Measurements from ENCODE around the gene S100A5. TPM values are rescaled to one million over a fixed set of nuclear protein-coding genes. Genes with fewer than 3 reads are reported as not detected.
A peak's percentile ranks its signal among the peaks of the same experiment; 100 is the strongest.

The S100A5 gene
- total RNA-seq, 4 donors from 2014 or later, result 0.98 TPM; not detected in 3

DNA sequence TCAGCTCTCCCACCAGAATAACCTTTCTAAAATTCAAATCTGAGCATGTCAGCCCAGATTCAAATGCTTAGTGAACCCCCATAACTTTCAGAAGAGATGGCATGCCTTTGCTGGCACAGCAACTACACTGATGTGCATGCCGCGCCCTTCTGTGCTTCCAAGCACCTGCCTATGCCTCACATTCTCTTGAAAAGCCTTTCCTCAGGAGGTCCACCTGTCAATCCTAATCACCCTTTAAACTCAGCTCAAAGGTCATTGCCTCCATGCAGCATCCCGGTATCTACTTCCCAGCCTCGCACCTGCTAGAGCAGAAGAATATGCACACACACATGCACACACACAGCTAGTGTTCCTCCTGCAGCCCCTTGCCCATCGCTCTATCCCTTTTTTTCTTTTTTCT, 30.1 kb upstream of the S100A5 start:
- no peaks in the 10 kb centered on the region for H3K9me3 ChIP-seq
- no peaks in the 10 kb centered on the region for H3K36me3 ChIP-seq
- no peak overlapping the region for H3K4me3 ChIP-seq
- no peak for DNase-seq (ENCODE audit: extremely low spot score)
- intact Hi-C loops (cut with DNase I), result loop anchor here (5.0 to 10.0 kb wide), 3 partner anchors 46 to 176 kb away; partner anchors contain the start of genes S100A14 and SNAPIN
- TF ChIP-seq EP300 (IDR thresholded peaks at IDR 0.05) (no peak), POLR2A (IDR thresholded peaks at IDR 0.05; ENCODE audit: low read depth) (no peak), POLR2AphosphoS5 (IDR thresholded peaks at IDR 0.05) (no peak)
- TF ChIP-seq, protein P1, sequence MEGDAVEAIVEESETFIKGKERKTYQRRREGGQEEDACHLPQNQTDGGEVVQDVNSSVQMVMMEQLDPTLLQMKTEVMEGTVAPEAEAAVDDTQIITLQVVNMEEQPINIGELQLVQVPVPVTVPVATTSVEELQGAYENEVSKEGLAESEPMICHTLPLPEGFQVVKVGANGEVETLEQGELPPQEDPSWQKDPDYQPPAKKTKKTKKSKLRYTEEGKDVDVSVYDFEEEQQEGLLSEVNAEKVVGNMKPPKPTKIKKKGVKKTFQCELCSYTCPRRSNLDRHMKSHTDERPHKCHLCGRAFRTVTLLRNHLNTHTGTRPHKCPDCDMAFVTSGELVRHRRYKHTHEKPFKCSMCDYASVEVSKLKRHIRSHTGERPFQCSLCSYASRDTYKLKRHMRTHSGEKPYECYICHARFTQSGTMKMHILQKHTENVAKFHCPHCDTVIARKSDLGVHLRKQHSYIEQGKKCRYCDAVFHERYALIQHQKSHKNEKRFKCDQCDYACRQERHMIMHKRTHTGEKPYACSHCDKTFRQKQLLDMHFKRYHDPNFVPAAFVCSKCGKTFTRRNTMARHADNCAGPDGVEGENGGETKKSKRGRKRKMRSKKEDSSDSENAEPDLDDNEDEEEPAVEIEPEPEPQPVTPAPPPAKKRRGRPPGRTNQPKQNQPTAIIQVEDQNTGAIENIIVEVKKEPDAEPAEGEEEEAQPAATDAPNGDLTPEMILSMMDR (IDR thresholded peaks at IDR 0.05), result no peak
- no peaks in the 10 kb centered on the region for H3K27me3 ChIP-seq
- peaks cover 38 to 46% (median 42%) of the 10 kb centered on the region in 4 donors for H3K4me1 ChIP-seq
- no peak overlapping the region for H3K27ac ChIP-seq (replicated peaks in 1 of 4)
- WGBS, result 92% methylated on average over 5 of the region's 5 CpGs

DNA sequence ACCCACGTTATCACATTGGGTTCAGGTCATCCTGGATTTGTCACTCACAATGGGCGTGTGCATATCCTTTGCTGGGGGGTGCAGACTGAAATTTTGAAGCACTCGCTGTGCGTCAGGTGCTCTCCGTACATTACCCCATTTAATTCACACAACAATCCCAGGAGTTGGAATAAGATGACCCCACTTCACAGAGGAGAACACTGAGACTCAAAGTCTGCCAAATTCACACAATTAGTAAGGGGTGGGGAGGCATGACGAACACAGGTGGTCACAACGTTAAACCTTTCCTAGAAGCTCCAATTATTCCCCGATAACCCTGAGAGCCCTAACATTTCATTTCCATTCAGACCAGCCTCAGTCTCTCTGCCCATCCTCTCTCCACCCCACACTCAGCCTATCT, 28.7 kb upstream of the S100A5 start:
- intact Hi-C loops (cut with DNase I), result loop anchor here (2.0 kb wide), 1 partner anchor 59 kb away; no protein-coding TSS in a partner anchor
- DNase-seq (ENCODE audit: extremely low spot score), result no peak
- no peaks in the 10 kb centered on the region for H3K9me3 ChIP-seq
- WGBS, result 87% methylated on average over 8 of the region's 8 CpGs
- no peak overlapping the region for H3K27ac ChIP-seq (replicated peaks in 1 of 4)
- no peak for TF ChIP-seq POLR2A (IDR thresholded peaks at IDR 0.05; ENCODE audit: low read depth)
- TF ChIP-seq, protein P1 (IDR thresholded peaks at IDR 0.05), result no peak
- TF ChIP-seq POLR2AphosphoS5 (IDR thresholded peaks at IDR 0.05), result no peak
- no peak for TF ChIP-seq EP300 (IDR thresholded peaks at IDR 0.05)
- H3K4me1 ChIP-seq, result peaks cover 47 to 58% (median 53%) of the 10 kb centered on the region in 4 donors
- H3K36me3 ChIP-seq, result no peaks in the 10 kb centered on the region
- no peak overlapping the region for H3K4me3 ChIP-seq
- no peaks in the 10 kb centered on the region for H3K27me3 ChIP-seq

DNA sequence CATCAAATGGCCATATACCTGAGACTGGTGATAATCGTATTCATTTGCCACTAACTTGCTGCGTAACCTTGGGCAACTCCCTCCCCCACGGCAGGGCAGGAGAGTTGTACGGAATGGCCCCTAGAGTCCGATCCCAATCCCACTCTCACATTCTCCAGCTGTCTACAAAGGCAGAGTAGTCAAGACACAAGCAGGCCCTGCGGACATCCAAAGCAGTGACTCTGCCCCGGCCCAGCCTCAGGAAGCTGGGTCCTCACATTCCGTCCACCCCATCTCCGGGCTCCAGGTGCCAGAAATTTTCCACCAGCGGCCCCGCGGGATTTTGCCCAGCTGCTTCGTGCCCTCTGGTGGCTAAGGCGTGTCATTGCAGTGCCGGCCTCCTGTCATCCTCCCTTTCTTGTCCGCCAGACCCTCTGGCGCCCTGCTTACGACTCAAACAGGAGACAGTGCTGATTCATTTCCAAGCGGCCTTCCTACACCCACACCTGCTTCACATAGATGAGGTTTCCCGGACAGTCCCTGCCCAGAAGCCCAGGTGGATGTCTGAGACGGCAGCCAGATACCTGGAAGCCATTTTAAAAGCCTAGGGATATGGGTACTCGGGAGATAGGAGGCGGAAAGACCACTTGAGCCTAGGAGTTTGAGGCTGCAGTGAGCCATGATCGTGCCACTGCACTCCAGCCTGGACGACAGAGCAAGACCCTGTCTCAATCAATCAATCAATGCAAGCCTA, 27.8 kb upstream of the S100A5 start:
- peaks cover 47 to 64% (median 58%) of the 10 kb centered on the region in 4 donors for H3K4me1 ChIP-seq
- H3K9me3 ChIP-seq, result no peaks in the 10 kb centered on the region
- TF ChIP-seq, protein P1 (IDR thresholded peaks at IDR 0.05), result peak in 2 of 3 experiments; percentile 100
- TF ChIP-seq EP300 (IDR thresholded peaks at IDR 0.05) (no peak), POLR2AphosphoS5 (IDR thresholded peaks at IDR 0.05) (peak; percentile 66 to 80), POLR2A (IDR thresholded peaks at IDR 0.05; ENCODE audit: low read depth) (no peak)
- peak; percentile 98 for DNase-seq (ENCODE audit: extremely low spot score)
- H3K36me3 ChIP-seq, result no peaks in the 10 kb centered on the region
- H3K27me3 ChIP-seq, result no peaks in the 10 kb centered on the region
- peak overlapping the region; percentile 89 to 91 (median 90) for H3K27ac ChIP-seq (replicated peaks in 1 of 4)
- intact Hi-C loops (cut with DNase I), result loop anchor here (1.0 to 2.0 kb wide), 2 partner anchors 35 to 58 kb away; no protein-coding TSS in a partner anchor
- peak overlapping the region; percentile 39 to 49 (median 44) for H3K4me3 ChIP-seq
- 14% methylated on average over 17 of the region's 25 CpGs for WGBS

DNA sequence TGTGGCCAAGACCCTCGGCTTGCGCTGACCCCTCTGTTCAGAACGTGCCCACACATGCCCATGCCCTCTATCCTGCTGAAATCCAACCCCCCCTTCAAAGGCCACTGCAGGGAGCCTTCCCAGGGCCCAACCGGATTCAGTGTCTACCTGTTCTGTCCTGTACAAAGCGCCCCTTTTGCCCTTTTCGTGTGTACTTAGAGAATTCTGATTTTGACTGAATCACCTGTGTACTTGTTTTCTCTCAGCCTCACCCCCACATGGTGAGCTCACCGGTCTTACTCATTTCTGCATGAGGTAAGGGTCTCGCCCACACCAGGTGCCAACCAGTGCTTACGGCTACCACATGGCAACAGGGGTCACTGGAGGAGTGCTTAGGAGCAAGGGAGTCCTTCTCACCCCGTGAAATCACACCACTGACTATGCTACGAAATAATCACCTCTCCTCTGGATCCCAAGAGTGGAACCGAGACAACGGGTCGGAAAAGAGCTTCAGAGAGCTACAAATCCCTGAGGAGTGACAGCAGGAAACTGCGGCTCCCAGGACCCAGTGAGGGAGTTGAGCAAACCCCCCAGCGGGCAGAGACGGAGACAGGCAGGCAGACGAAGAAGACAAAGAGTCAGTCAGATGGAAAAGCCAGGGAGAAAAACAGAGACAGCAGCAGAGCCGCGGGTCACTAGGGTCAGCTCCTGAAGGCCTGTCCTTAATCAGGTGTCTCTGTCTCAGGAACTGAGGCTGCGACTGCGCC, 27.1 kb upstream of the S100A5 start:
- peak overlapping the region; percentile 39 to 49 (median 44) for H3K4me3 ChIP-seq
- H3K4me1 ChIP-seq, result peaks cover 42 to 62% (median 54%) of the 10 kb centered on the region in 4 donors
- no peak for DNase-seq (ENCODE audit: extremely low spot score)
- H3K27me3 ChIP-seq, result no peaks in the 10 kb centered on the region
- TF ChIP-seq EP300 (IDR thresholded peaks at IDR 0.05) (no peak), POLR2AphosphoS5 (IDR thresholded peaks at IDR 0.05) (no peak), POLR2A (IDR thresholded peaks at IDR 0.05; ENCODE audit: low read depth) (no peak)
- TF ChIP-seq, protein P1 (IDR thresholded peaks at IDR 0.05), result no peak
- no peaks in the 10 kb centered on the region for H3K36me3 ChIP-seq
- intact Hi-C loops (cut with DNase I), result loop anchor here (1.0 to 2.0 kb wide), 2 partner anchors 34 to 57 kb away; no protein-coding TSS in a partner anchor
- H3K27ac ChIP-seq (replicated peaks in 1 of 4), result peak overlapping the region; percentile 89 to 91 (median 90)
- WGBS, result 86% methylated on average over 21 of the region's 22 CpGs
- no peaks in the 10 kb centered on the region for H3K9me3 ChIP-seq
